ENCODE data around the gene SOS2.
"Not testable (repeated sequence)": the region's sequence is repeated elsewhere in the genome, so short reads cannot be mapped to it uniquely, and the experiment has no call there.

Gene SOS2

GRCh38 chr14:50225067-50225973, 6.1 kb downstream of the SOS2 start:
- DNase-seq = no peak

- DNase-seq = no peak
Measured at GRCh38 chr14:50222055-50222613, 9.2 kb downstream of the SOS2 start.

- no peak for DNase-seq
Measured at GRCh38 chr14:50218501-50218900, 12.9 kb downstream of the SOS2 start.

- DNase-seq = no peak
Measured at GRCh38 chr14:50215416-50215815, 16.0 kb downstream of the SOS2 start.

GRCh38 chr14:50213795-50214194, 17.6 kb downstream of the SOS2 start:
- DNase-seq = no peak

- no peak for DNase-seq
Measured at GRCh38 chr14:50212726-50213125, 18.7 kb downstream of the SOS2 start.

- DNase-seq = no peak
Measured at GRCh38 chr14:50210074-50210473, 21.3 kb downstream of the SOS2 start.

- DNase-seq = no peak
Measured at GRCh38 chr14:50198499-50198898, 32.9 kb downstream of the SOS2 start.

- no peak for DNase-seq
Measured at GRCh38 chr14:50191499-50191898, 39.9 kb downstream of the SOS2 start.

GRCh38 chr14:50186107-50186506, 45.3 kb downstream of the SOS2 start:
- no peak for DNase-seq

GRCh38 chr14:50173891-50174290, 57.5 kb downstream of the SOS2 start:
- DNase-seq = no peak

- DNase-seq = no peak
Measured at GRCh38 chr14:50171895-50172294, 59.5 kb downstream of the SOS2 start.

GRCh38 chr14:50167381-50167780, 64.0 kb downstream of the SOS2 start:
- not testable (repeated sequence) for DNase-seq

GRCh38 chr14:50156111-50156510, 75.3 kb downstream of the SOS2 start:
- no peak for DNase-seq

GRCh38 chr14:50148799-50149198, 82.6 kb downstream of the SOS2 start:
- DNase-seq = no peak

- no peak for DNase-seq
Measured at GRCh38 chr14:50139192-50139591, 92.2 kb downstream of the SOS2 start.

- no peak for DNase-seq
Measured at GRCh38 chr14:50127802-50128201, 103.6 kb downstream of the SOS2 start.

GRCh38 chr14:50123062-50123461, 108.3 kb downstream of the SOS2 start:
- no peak for DNase-seq

- no peak for DNase-seq
Measured at GRCh38 chr14:50122291-50122690, 109.1 kb downstream of the SOS2 start.

GRCh38 chr14:50121486-50121885, 109.9 kb downstream of the SOS2 start:
- DNase-seq = no peak

- no peak for DNase-seq
Measured at GRCh38 chr14:50117456-50117855, 113.9 kb downstream of the SOS2 start.

GRCh38 chr14:50116966-50117365, 114.4 kb downstream of the SOS2 start:
- DNase-seq = no peak

- peak; percentile 98 for DNase-seq
Measured at GRCh38 chr14:50116181-50116956, 115.0 kb downstream of the SOS2 start, which contains the start of gene VCPKMT. TSS of gene VCPKMT (minus strand) at chr14:50116572. CDS start at chr14:50116552, 20 bp downstream.
